GM11168 (cell line): ENCODE data around the gene DOK3.
"Not testable (repeated sequence)": the region's sequence is repeated elsewhere in the genome, so short reads cannot be mapped to it uniquely, and the experiment has no call there.

Source experiments
- in situ Hi-C: fragments of 300-500 bp; cut with MboI; formaldehyde crosslinking; loops from one replicate; pipeline ENCODE4 v1.12.0; 2022; ENCODE audit warnings: low sequenced_read_pairs; ENCODE audit not compliant: unreplicated experiment

The DOK3 gene

DNA sequence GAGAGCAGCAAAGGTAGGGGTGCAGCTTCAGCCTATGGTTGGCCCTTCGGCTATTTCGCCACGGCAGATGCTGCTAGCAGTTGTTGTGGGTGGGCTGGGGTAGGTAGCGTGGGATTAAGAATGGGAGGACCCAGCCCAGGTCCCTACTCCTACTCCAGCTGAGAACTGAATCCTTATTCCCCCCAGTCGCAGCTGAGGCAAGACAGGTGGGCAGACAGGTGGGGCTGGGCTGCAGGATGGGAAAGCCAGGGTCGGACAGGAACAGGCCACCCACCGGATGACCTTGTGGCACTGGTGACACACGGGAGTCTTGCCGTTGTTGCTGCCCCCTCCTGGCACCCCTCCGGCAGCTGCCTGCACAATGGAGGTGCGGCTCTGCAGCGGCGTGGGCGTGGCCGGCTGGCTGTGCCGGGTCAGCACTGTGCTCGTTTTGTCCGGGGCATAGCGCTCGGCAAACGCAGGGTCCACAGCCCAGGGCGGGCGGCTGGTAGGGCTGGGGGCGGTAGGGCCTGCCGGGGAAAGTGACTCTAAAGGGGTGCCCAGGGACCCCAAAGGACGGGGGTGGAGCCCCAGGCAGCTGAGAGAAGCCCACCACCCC, 20.4 kb downstream of the DOK3 start:
- in situ Hi-C loops = no loop called here

DNA sequence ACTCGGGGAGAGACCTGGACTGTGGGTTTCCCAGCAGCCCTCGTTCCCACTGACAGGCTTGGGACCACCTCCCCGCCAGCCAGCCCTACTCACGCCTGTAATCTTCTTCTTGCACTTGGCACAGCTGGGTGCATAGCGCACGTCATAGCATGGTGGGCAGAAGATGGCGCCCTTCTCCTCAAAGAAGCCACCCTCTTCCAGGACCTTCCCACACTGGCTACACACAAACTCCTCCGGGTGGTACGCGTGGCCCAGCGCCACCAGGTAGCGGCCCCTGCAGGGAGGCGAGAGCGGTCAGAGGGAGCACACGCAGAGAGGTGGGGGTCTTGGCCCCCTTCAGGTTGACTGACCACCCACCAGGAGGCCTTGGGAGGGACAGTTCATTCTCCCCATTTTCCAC, 21.7 kb downstream of the DOK3 start:
- in situ Hi-C loops = no loop called here

DNA sequence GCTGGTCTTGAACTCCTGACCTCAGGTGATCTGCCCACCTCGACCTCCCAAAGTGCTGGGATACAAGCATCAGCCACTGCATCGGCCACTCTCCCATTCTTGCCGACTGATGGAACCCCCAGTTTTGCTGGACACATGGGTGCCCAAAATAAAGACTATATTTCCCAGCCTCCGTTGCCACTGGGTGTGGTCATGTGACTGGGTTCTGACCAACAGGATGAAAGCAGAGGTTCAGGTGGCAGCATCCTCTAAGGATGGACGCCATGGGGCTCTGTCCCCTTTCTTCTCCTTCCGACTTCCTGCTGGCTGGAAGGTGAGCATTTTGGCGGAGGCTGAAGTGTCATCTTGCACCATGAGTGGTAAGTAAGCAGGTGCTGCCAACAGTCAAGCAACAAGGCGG, 22.5 kb downstream of the DOK3 start:
- in situ Hi-C loops = no loop called here

DNA sequence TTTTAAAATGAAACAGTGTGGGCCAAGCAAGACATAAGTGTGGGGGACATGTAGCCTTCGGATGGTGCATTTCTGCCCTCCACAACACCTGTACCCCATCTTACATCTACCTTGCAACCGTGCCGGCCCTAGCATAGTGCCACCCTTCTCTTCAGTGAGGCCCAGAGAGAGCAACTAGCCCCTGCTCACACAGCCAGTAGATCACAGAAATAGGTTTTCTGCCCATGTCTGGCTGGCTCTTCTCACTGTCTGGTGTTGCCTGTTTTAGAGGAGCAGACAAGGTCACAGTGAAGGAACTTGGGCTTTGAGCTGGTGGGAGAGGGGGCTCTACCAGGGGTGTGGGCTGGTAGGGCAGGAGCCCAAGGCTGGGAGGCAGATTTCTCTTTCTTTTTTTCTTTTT, 23.4 kb downstream of the DOK3 start:
- in situ Hi-C loops = no loop called here

DNA sequence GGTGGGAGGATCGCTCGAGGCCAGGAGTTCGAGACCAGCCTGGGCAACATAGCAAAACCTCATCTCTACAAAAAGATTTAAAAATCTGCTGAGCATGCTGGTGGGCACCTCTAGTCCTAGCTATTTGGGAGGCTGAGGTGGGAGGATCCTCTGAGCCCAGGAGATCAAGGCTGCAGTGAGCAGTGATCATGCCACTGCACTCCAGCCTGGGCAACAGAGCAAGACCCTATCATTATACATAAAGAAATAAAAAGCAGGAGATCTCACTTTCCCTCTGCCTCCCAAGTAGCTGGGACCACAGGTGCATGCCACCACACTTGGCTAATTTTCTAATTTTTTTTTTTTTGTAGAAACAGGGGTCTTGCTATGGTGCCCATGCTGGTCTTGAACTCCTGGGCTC, 23.9 kb downstream of the DOK3 start:
- in situ Hi-C loops = not testable (repeated sequence)

DNA sequence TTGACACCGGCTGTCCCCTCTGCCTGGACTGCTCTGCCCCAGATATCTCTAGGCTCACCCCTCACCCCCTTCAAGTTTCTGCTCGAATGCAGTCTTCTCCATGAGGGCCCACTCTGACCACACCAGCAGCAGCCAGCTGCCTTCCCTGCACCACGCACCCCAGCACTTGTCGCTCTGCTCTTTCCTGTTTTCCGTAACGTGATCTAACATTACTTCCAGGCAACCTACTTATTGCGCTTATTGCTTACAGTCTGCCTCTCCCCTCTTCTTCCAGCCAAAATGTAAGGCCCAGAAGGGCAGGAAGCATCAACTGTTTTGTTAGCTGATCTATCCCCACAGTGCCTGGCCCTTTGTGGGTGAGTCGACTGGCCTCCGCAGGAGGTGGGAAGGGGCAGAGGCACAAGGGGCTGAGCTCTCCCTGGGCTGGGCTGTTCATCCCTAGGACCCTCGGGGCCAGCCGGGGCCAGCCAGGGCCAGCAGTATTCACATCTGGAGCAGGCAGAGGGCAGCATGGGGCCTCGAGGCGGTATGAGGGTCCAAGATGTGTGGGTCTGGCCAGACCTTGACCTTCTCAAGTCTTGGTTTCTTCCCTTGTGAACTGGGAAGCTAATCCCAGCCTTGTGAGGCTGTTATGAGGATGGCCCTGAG, 24.6 kb downstream of the DOK3 start:
- in situ Hi-C loops = no loop called here

DNA sequence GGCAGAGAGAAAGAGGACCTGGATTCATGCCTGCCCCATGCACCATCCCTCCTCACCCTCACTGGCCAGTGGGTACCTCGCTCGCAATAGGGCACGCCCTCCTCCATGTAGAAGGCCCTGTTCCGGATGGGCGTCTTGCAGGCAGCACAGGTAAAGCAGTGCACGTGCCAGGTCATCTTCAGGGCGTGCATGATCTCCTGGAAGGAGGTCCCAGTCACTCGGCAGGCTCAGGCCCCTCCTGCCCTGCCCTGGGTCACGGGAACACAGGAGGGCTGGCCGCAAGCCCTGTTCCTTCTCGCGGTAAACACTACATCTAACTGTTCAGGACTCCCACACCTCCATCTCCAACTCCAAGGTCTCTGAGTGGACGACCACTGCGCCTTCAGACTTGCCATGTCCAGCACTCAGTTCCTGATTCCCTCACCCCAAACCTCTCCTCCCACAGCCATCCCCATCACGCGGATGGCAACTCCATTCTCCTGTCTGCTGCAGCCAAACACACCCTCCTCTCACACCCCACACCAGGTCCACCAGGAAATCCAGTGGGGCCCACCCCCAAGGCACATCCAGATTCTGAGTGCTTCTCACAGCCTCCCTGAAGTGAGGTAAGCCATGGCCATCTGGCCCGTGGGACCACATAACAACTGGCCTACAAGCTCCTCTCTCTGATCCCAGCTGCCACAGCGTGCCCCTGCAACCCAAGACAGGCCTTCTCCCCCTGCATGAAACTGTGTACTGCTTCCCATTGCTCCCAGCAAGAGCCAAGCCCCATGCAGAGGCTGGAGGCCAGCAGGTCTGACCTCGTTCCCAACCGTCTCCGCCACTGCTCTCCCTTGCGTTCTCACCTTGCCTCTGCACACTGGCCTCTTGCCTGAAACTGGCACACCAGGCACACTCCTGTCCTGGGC, 25.4 kb downstream of the DOK3 start:
- in situ Hi-C loops = no loop called here

DNA sequence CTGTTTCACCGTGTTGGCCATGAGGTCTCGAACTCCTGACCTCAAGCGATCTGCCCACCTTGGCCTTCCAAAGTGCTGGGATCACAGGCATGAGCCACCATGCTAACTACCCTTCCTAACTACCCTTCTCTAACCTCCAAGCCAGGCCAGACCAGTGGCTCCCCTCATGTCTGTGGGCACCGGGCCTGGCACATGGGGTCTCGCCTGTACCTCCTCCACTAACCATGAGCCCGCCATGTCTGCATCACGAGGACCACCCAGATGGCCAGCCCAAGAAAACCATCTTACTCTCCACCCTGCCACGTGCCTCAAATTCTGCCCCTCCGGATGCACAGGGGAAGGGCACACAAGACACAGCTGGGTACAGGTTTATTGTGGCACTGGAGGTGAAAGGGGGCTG, 26.6 kb downstream of the DOK3 start:
- in situ Hi-C loops = no loop called here

DNA sequence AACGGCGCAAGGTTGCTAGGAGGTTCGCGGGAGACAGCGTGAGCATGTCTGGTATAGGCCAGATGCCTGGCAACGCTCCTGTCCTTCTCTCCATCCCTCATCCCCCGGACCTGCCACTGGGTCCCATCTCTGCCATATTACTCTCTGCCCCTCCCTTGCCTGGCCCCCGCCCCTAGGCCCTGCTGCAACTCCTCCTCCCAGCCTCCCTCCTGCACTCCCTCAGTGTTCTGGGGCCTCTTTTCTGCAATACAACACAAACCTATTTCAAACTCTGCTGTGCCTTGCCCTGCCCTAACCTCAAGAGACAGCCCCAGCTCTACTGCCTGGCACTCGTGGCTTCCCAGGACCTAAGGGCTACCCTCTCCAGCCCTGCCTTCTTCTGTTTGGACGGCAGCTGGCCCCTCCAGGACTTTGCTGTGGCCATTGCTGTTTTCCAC, 27.2 kb downstream of the DOK3 start:
- in situ Hi-C loops = no loop called here

DNA sequence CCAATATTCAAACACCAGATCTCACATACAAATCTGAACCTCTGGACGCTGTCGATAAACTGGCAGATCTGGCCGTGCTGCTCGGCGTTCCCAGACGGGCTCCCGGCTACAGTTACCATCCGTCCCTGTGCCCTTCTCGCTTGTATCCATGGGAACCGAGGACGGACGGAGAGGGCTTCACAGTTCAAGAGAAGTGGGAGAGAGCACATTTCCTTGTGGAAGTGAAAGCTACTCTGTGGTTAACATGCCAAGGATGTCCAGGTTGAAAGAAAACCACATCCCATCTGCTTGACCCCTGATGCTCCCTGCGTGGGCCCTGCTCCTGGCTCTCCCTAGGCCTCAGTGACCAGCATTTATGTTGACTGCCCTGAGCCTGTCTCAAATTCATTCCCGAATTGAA, 29.9 kb downstream of the DOK3 start:
- in situ Hi-C loops = no loop called here

DNA sequence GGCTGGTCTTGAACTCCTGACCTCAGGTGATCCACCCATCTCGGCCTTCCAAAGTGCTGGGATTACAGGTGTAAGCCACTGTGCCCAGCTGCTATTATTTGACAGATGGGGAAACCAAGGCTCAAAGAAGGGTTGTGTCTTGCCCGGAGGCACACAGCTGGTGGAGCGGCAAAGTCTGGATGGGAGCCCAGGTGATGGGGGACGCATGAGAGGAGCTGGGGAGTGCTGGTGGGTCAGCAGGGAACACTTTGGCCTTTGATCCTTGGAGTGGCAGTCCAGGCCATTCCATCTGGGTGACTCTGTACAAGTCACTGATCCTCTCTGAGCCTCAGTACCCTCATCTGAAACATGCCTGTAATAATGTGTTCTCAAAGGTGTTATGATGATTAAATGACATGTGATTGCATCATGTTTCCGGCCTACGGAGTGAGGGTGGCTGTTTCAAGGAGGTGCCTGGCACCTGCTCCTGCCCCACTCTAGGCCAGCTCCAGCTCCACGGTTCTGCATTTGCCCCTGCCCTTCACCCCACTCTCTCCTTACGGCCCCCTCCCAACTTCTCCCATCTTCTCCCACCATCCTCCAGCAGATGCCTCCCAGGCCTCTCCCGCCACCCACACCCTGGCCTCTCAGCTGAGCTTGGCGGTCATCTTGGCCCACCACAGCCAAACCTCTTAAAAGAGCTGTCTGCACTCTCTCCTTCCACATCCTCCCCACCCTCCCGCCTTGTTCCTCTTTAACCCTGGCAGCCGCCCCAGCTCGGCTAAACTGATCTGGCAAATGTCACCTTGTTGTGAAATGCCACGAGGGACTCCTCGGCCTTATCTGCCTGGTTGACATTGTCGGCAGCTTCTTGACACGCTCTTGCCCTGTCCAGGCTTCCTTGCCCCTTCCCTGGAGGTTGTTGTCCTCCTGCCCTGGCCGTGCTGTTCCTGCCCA, 30.6 kb downstream of the DOK3 start:
- in situ Hi-C loops = no loop called here

DNA sequence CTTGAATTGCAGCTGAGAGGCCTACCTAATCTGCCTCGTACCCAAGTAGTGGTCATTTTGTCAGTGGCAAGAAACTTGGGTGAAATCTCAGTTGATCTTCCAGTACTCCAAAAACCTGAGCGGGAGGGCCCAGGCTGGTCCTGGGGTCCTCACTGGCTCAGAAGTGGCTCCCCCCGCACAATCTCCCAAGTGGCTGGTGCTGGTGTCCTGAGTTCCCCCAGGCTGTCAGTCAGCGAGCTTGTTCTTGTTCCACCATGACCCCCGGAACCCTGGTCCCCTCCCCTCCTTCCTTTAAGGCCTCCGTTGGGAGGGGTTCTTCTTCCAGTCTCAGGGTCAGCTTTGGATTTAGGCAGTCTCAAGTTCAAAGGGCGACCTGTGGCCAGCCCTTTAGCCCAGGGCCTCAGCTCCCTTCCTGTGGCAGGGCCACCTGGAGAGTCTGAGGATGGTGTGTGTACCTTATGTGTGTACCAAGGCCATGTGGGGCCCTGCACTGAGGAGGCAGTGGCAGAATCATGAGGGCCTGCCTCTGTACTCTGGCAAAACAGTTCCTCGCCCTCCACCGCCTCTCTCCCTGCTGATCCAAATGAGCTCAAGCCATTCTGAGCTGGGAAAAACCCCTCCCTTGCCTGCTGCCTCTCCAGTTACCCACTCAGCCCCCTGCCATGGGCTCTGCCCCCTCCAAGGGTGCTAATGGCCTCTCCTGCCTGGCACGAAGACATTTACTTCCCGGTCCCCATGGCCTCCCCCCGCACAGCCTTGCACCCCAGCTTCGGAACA, 31.7 kb downstream of the DOK3 start:
- in situ Hi-C loops = no loop called here

DNA sequence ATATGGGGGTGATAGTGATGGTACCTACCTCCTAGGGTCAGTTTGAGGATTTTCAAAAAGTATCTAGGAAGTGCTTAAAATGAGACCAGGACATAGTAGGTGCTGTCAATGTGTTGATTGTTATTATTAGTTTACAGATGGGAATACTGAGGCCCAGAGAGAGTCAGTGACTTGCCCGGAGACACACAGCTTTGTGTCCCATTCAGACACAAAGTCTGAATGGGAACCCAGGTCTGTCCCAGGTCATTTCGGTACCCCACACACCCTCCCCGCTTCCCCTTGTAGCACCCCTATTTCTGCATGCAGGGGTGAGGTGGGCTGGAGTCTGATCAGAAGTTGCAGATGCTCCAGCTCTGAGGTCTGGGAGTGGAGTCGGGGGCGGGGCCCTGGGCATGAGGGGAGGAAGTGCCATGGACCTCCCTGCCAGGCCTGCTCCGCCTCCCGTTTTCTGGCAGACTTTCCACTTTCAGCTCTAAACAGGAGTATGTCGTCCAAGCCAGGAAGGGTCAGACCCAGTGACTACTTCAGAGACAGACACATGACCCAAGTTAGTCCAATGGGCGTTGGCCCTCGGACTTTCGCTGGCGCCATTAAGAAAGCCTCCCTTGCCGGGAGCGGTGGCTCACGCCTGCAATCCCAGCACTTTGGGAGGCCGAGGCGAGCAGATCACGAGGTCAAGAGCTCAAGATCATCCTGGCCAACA, 32.9 kb downstream of the DOK3 start:
- in situ Hi-C loops = no loop called here

DNA sequence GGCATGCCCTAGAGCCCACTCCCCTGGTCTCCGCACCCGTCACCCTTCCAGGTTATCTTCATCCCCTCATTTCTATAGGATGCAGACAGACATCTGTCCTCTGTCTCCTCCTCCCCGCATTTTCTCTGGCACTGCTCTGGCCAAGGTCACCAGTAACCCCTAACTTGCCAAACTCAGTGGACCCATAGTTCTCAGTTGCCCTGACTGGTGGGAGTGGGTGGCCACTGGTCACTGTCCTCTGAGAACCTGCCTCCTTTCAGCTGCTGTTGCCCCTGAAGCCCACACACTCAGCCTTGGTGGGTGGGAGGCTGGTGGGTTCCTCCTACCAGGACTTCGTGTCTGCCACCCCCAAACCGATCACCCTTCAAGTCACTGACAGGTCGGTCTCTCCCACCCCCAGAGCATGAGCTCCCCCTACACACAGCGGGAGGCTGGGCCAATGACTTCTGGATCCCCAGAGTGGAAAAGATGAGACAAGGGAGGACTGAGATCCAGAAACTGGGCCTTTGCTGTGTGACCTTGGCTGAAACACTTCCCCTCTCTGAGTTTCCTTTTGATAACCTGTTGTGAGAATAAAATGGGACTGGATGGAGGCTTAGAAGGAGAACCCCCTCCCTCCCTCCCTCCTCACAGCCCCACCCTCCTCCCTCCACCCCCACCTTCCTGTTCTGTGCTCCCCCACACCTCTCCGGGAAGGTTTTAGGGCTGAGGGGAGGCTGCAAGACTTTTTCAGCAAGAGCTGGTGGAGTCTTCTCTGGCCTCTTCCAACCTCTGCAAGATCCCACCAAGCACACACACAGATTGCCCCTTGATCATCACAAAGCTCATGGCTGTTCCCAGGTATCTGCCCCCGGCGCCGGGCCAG, 33.8 kb downstream of the DOK3 start:
- in situ Hi-C loops = no loop called here

DNA sequence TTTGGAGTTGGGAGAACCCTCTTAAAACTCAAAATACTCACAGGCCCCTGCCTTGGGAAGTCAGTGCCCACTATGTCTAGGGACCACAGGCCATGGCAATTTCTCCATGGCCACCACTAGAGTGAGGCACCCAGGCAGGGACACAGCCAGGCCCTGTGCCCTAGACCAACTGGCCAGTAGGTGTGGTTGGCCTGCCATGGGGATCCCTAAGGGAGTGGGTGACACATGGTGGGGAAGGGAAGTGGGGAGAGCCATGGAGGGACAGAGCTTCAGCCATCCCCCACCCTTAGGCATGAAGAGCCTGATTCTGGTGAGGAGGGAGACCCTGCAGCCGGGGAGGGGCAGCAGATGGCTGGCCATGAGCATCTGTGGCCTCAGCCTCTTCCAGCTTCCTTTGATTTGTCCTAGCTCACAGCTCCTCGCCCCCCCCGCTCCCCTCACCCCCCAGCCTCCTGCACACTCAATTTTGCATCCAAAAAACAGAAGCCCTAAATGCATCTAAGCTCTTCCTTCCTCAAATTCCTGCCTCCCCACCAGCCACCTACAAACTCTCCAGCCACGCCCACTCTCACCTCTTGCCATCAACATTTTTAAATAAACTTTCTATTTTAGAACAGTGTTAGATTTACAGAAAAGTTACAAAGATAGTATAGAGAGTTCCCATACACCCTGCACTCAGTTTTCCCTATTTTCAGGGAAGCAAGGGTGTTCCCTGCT, 34.6 kb downstream of the DOK3 start:
- in situ Hi-C loops = no loop called here

DNA sequence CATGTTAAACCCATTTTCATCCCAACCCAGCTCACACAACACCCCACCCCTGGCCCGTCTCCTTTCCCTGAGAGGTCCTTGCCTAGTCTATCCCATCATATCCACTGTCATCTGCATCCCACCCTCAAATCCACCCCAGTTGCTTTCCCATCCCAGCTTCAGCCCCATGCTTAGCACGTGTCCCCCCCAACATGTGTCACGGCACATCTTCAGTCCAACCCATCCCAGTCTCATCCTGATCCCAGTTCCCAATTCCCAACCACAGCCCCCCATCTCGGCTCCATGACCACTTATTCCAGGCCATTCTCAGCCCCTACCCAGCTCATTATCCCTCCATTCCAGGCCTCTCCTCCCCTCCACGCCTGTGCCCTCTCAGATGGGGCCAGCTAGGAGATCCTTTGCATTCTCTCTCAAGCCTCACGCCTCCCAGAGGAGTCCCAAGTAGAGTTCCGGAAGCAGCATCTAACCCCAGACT, 35.6 kb downstream of the DOK3 start:
- in situ Hi-C loops = no loop called here

DNA sequence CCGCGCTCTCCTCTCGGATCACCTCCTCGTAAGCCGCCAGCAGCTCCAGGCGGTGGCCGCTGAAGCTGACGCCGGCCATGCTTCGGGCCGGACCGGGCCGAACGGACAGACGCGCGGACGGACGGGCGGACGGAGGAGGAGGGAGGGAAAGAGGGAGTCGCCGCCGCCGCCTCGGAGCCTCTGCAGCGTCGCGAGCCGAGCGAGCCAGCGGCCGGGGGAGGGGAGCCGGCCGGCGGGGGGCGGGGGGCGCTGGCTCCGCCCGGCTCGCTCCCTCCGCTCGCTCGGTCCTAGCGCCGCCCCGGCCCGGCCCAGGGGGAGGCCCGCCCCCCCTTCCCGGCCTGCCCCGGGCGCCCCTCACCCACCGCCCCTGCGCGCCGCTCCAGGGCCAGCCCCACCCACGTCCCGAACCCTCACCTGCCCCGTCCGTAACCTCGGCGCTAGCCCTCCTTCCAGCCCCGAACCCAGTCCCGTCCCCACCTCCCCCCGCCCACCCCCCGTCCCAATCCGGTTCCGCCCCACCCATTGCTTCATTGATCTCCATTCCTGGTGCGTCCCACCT, 36.1 kb downstream of the DOK3 start, which contains the start of gene DBN1:
Gene DBN1, minus strand, starts transcription at position 192 of the 559 bp plus-strand sequence. Its CDS starts 113 bp downstream, at position 79.
- in situ Hi-C loops = no loop called here
